Activated B cell treated with CpG ODN at 0.5 μM for 24 hours (primary cell): ENCODE results near the gene TPR. TPM values are rescaled to one million over a fixed set of nuclear protein-coding genes. Genes with fewer than 3 reads are reported as not detected.

Experiments used
- ATAC-seq: fragments of 200-7000 bp; cut with Tn5 transposase; one replicate; pipeline ENCODE4 v1.10.0; 2021; ENCODE audit warnings: low read depth, mild to moderate bottlenecking, moderate library complexity
- CTCF ChIA-PET: fragments of 350-600 bp; sonication (Branson Sonifier 250); formaldehyde crosslinking; loops from one replicate; lab custom pipeline; 2021; ENCODE audit warnings: antibody characterized with exemption; lab: Charles Lee
- POLR2A ChIA-PET: fragments of 350-600 bp; sonication (Branson Sonifier 250); formaldehyde crosslinking; loops from one replicate; lab custom pipeline; 2021; ENCODE audit warnings: antibody characterized with exemption; lab: Charles Lee
- DNase-seq: peaks from one replicate; pipeline ENCODE4 v3.0.0; 2022
- H3K27ac Mint-ChIP-seq: one replicate; pipeline ENCODE4 v1.8.0; 2020; ENCODE audit warnings: mixed read lengths
- H3K27me3 Mint-ChIP-seq: one replicate; pipeline ENCODE4 v1.8.0; 2021; ENCODE audit warnings: mixed read lengths
- H3K36me3 Mint-ChIP-seq: one replicate; pipeline ENCODE4 v1.8.0; 2021; ENCODE audit warnings: low read depth, mixed read lengths
- H3K4me1 Mint-ChIP-seq: one replicate; pipeline ENCODE4 v1.8.0; 2021; ENCODE audit warnings: mixed read lengths
- H3K4me3 Mint-ChIP-seq: one replicate; pipeline ENCODE4 v1.8.0; 2020; ENCODE audit warnings: mild to moderate bottlenecking, mixed read lengths
- H3K9me3 Mint-ChIP-seq: one replicate; pipeline ENCODE4 v1.8.0; 2020; ENCODE audit warnings: mixed read lengths
- CTCF ChIP-seq: fragments of 200-600 bp; IDR thresholded peaks from one replicate; pipeline ENCODE4 v1.8.0; 2022; ENCODE audit warnings: antibody characterized with exemption, mild to moderate bottlenecking
- intact Hi-C: fragments of 100-400 bp; cut with micrococcal nuclease; formaldehyde crosslinking; loops from one replicate; pipeline ENCODE4 v1.15.1; 2024
- total RNA-seq: library from RNA; stranded (reverse); gene quantifications from 2 replicates; pipeline ENCODE4 v1.2.3, GENCODE V29; 2022

Gene TPR
- total RNA-seq, 1 donor from 2014 or later: 125 TPM

GRCh38 chr1:186327331-186327730 is 47.7 kb downstream of the TPR start:
- intact Hi-C loops: loop anchor here (5.0 kb wide), 1 partner anchor 515 kb away; no protein-coding TSS in a partner anchor
- Mint-ChIP-seq H3K4me1 (no peaks in the 10 kb centered on the region), H3K36me3 (peaks cover 78% of the 10 kb centered on the region), H3K27ac (no peak overlapping the region), H3K9me3 (no peaks in the 10 kb centered on the region), H3K4me3 (no peak overlapping the region), H3K27me3 (no peaks in the 10 kb centered on the region)
- no peak for TF ChIP-seq CTCF
- no peak for ATAC-seq
- ChIA-PET POLR2A (no interaction called here), CTCF (no interaction called here)
- DNase-seq: no peak

GRCh38 chr1:186326009-186326408 is 49.0 kb downstream of the TPR start:
- TF ChIP-seq CTCF: no peak
- no peak overlapping the region for H3K4me3 Mint-ChIP-seq
- no peak overlapping the region for H3K27ac Mint-ChIP-seq
- no peaks in the 10 kb centered on the region for H3K9me3 Mint-ChIP-seq
- H3K4me1 Mint-ChIP-seq: no peaks in the 10 kb centered on the region
- no peaks in the 10 kb centered on the region for H3K27me3 Mint-ChIP-seq
- H3K36me3 Mint-ChIP-seq: peaks cover 80% of the 10 kb centered on the region
- CTCF ChIA-PET: no interaction called here
- no peak for DNase-seq
- ATAC-seq: no peak
- intact Hi-C loops: loop anchor here (5.0 kb wide), 1 partner anchor 514 kb away; no protein-coding TSS in a partner anchor
- POLR2A ChIA-PET: no interaction called here

GRCh38 chr1:186325239-186325638 is 49.8 kb downstream of the TPR start:
- no peak overlapping the region for H3K27ac Mint-ChIP-seq
- ChIA-PET CTCF (no interaction called here), POLR2A (no interaction called here)
- H3K4me1 Mint-ChIP-seq: no peaks in the 10 kb centered on the region
- intact Hi-C loops: loop anchor here (5.0 kb wide), 1 partner anchor 513 kb away; no protein-coding TSS in a partner anchor
- DNase-seq (no peak), ATAC-seq (no peak)
- peaks cover 80% of the 10 kb centered on the region for H3K36me3 Mint-ChIP-seq
- no peaks in the 10 kb centered on the region for H3K9me3 Mint-ChIP-seq
- no peak overlapping the region for H3K4me3 Mint-ChIP-seq
- no peak for TF ChIP-seq CTCF
- no peaks in the 10 kb centered on the region for H3K27me3 Mint-ChIP-seq

- Mint-ChIP-seq H3K4me3 (no peak overlapping the region), H3K36me3 (peaks cover 79% of the 10 kb centered on the region), H3K4me1 (no peaks in the 10 kb centered on the region), H3K9me3 (no peaks in the 10 kb centered on the region), H3K27me3 (no peaks in the 10 kb centered on the region), H3K27ac (no peak overlapping the region)
- no peak for TF ChIP-seq CTCF
- DNase-seq: no peak
- intact Hi-C loops: loop anchor here (1.0 kb wide), 1 partner anchor 10 kb away; no protein-coding TSS in a partner anchor
- CTCF ChIA-PET: no interaction called here
- POLR2A ChIA-PET: no interaction called here
- no peak for ATAC-seq
Measured at GRCh38 chr1:186323865-186324264, 51.2 kb downstream of the TPR start.

DNA sequence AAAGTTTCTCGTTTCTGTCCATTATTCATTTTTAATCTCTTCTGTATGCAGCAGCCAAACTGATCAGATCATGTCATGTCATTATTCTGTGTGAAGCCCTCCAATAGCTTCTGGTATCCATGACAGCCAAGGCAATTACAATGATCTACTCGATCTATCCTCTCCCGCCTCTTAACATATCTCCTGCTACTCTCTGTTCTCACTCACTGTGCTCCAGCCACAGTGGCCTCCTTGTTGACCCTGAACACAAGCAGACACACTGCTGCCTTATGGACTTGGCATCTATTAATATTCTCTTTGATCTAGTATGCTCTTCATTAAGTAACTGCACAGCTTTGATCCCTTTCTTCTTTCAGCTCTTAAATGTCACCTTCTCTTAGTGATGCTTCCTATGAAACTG is 59.5 kb downstream of the TPR start:
- no peak for DNase-seq
- ChIA-PET POLR2A (no interaction called here), CTCF (no interaction called here)
- no peaks in the 10 kb centered on the region for H3K27me3 Mint-ChIP-seq
- no peak overlapping the region for H3K27ac Mint-ChIP-seq
- intact Hi-C loops: no loop called here
- peaks cover 77% of the 10 kb centered on the region for H3K36me3 Mint-ChIP-seq
- ATAC-seq: no peak
- H3K9me3 Mint-ChIP-seq: no peaks in the 10 kb centered on the region
- H3K4me1 Mint-ChIP-seq: no peaks in the 10 kb centered on the region
- TF ChIP-seq CTCF: no peak
- no peak overlapping the region for H3K4me3 Mint-ChIP-seq
